Astrocyte of the cerebellum (primary cell): Measurements from ENCODE around the gene SCYGR1.

Experiments used
- DNase-seq: peaks from one replicate; pipeline ENCODE4 v3.0.0-alpha.2; 2011; ENCODE audit warnings: low read depth
- H3K4me3 ChIP-seq: 2 replicates; pipeline ENCODE4 v1.5.1; 2011; ENCODE audit warnings: mild to moderate bottlenecking, low read depth, low read length, moderate library complexity
- in situ Hi-C: cut with HindIII; loops from 2 replicates; pipeline ENCODE4 v1.10.0; 2017; ENCODE audit warnings: low sequenced_read_pairs
- TF ChIP-seq, protein P1 (sequence below): IDR thresholded peaks from 2 replicates; pipeline ENCODE4 v1.5.1; 2012; ENCODE audit warnings: low read length, low read depth, moderate library complexity, mild to moderate bottlenecking; ENCODE audit errors: missing control alignments

The SCYGR1 gene

DNA sequence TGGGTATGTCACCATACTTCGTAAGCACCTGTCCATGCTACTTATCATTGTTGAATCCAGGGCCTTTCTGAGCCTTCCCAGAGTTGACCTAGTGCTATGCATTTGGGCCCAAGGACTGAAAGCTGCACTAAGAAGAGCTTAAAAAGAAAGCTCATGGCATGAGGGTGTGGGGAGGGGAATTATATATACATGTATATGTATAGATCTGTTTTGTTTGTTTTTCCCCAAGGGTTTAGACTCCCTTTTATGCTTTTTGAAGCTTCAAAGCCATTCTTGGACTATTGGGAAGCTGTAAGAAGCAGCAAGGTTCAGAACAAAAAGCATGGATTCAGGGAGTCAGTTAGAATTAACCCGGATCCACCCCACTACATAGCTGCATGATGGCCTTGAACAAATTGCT is 39.4 kb downstream of the SCYGR1 start:
- TF ChIP-seq, protein P1, sequence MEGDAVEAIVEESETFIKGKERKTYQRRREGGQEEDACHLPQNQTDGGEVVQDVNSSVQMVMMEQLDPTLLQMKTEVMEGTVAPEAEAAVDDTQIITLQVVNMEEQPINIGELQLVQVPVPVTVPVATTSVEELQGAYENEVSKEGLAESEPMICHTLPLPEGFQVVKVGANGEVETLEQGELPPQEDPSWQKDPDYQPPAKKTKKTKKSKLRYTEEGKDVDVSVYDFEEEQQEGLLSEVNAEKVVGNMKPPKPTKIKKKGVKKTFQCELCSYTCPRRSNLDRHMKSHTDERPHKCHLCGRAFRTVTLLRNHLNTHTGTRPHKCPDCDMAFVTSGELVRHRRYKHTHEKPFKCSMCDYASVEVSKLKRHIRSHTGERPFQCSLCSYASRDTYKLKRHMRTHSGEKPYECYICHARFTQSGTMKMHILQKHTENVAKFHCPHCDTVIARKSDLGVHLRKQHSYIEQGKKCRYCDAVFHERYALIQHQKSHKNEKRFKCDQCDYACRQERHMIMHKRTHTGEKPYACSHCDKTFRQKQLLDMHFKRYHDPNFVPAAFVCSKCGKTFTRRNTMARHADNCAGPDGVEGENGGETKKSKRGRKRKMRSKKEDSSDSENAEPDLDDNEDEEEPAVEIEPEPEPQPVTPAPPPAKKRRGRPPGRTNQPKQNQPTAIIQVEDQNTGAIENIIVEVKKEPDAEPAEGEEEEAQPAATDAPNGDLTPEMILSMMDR, result no peak
- in situ Hi-C loops, result no loop called here
- no peak for DNase-seq
- H3K4me3 ChIP-seq, result no peak overlapping the region

DNA sequence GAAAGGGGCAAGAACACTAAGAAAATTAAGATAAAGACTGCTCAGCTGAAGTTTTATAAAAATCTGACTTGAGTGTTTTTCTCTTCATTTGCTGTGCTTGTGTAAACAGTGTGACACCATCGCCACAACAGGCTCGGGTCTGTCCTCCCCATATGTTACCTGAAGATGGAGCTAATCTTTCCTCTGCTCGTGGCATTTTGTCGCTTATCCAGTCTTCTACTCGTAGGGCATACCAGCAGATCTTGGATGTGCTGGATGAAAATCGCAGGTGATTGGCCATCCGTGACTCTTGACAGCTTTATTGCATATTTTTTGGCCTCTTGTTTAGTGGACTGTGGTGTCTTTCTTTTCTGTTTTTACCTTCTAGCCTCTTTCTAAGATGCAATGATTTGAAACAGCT is 40.6 kb downstream of the SCYGR1 start:
- in situ Hi-C loops, result no loop called here
- H3K4me3 ChIP-seq, result no peak overlapping the region
- TF ChIP-seq, protein P1, result no peak
- DNase-seq, result no peak

GRCh38 chr2:227344231-227344630 is 43.5 kb downstream of the SCYGR1 start:
- DNase-seq, result no peak
- in situ Hi-C loops, result no loop called here
- H3K4me3 ChIP-seq, result no peak overlapping the region
- TF ChIP-seq, protein P1, result no peak

GRCh38 chr2:227341553-227341952 is 46.2 kb downstream of the SCYGR1 start:
- H3K4me3 ChIP-seq, result no peak overlapping the region
- TF ChIP-seq, protein P1, result no peak
- no peak for DNase-seq
- in situ Hi-C loops, result no loop called here

- DNase-seq, result no peak
- in situ Hi-C loops, result no loop called here
- H3K4me3 ChIP-seq, result no peak overlapping the region
- TF ChIP-seq, protein P1, result no peak
Observed at GRCh38 chr2:227340106-227340505, 47.6 kb downstream of the SCYGR1 start.

- no peak overlapping the region for H3K4me3 ChIP-seq
- DNase-seq, result no peak
- in situ Hi-C loops, result no loop called here
- TF ChIP-seq, protein P1, result no peak
Observed at GRCh38 chr2:227339098-227339599, 48.6 kb downstream of the SCYGR1 start.
